ENCODE measurements around the gene ZSCAN5C.

DNA sequence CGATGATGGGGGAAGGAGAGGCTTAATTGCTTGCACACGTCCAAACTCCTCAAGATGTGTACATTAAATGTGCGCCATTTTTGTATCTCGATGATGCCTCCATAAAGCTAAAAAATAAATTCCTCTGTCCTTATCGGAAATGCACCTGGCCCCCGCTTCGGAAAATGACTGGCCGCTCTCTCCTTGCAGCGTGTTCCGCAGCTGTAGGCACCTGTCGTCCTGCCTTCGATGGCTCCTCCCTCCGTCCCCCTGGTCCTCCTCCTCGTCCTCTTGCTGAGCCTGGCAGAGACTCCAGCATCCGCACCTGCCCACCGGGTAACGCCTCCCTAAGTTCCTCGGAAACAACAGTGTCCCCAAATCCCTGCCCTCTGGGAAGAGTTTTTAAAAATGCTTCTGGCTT lies 25.2 kb upstream of the ZSCAN5C start:
- TF ChIP-seq BHLHE40 (IDR thresholded peaks at IDR 0.05; ENCODE audit: borderline replicate concordance) (no peak), LEF1 (IDR thresholded peaks at IDR 0.05; ENCODE audit: borderline replicate concordance) (no peak), TARDBP (IDR thresholded peaks at IDR 0.05) (no peak), FOXA1 (IDR thresholded peaks at IDR 0.05) (no peak), SUZ12 (IDR thresholded peaks at IDR 0.05) (no peak), PKNOX1 (IDR thresholded peaks at IDR 0.05) (no peak), HDGF (IDR thresholded peaks at IDR 0.05; ENCODE audit: borderline replicate concordance) (no peak), SP1 (IDR thresholded peaks at IDR 0.05) (no peak), FOXM1 (IDR thresholded peaks at IDR 0.05; ENCODE audit: borderline replicate concordance) (no peak), ELF4 (IDR thresholded peaks at IDR 0.05) (no peak), ZNF384 (IDR thresholded peaks at IDR 0.05) (no peak), FOXK2 (IDR thresholded peaks at IDR 0.05) (no peak)

Data from HEK293T (cell line).